OCI-LY1 (cell line): Measurements from ENCODE around the gene CCT4.

Experiments
- EZH2 ChIP-seq: fragments of 200-600 bp; sonication (generic), shearing (Covaris generic); IDR thresholded peaks from 2 replicates; pipeline ENCODE4 v1.8.0; 2017; ENCODE audit warnings: borderline replicate concordance, mixed run types, mild to moderate bottlenecking, antibody characterized with exemption, low read length, moderate library complexity, mixed read lengths
- TF ChIP-seq, protein P1 (sequence below): fragments of 200-600 bp; sonication (generic), shearing (Covaris generic); IDR thresholded peaks from 2 replicates; pipeline ENCODE4 v1.5.1; 2017; ENCODE audit warnings: mild to moderate bottlenecking, antibody characterized with exemption, low read length, moderate library complexity, mixed read lengths

DNA sequence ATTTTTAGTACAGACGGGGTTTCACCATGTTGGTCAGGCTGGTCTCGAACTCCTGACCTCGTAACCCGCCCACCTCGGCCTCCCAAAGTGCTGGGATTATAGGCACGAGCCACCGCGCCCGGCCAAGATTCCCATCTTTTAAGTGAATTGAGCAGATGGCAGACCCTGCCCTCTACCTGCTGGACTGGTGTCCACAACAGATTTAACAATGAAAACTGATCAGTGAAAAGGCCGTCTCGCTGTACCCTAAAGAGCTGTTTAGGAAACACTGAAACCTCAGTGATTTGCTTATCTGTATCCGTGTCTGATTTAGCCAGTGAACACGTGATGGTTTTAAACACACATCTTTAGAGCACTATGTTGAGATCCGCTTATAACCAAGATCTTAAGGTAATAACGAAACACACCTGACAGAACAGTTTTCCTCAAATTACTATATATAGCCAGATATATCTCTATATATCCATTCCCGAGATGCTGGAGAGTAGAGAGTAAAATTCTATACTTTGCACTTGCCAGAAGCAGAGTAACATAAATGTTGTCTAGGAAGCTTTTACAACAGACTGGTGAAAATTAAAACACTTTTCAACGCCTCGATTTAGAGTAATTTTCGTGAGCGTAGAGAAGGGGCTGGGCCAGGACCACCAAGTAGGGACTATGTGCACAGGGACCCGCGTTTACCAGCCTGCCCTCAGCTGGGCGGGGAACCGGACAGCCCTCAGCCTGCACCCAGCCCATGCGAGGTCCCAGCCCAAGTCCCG is 35.2 kb downstream of the CCT4 start:
- TF ChIP-seq, protein P1, sequence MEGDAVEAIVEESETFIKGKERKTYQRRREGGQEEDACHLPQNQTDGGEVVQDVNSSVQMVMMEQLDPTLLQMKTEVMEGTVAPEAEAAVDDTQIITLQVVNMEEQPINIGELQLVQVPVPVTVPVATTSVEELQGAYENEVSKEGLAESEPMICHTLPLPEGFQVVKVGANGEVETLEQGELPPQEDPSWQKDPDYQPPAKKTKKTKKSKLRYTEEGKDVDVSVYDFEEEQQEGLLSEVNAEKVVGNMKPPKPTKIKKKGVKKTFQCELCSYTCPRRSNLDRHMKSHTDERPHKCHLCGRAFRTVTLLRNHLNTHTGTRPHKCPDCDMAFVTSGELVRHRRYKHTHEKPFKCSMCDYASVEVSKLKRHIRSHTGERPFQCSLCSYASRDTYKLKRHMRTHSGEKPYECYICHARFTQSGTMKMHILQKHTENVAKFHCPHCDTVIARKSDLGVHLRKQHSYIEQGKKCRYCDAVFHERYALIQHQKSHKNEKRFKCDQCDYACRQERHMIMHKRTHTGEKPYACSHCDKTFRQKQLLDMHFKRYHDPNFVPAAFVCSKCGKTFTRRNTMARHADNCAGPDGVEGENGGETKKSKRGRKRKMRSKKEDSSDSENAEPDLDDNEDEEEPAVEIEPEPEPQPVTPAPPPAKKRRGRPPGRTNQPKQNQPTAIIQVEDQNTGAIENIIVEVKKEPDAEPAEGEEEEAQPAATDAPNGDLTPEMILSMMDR, result no peak
- no peak for TF ChIP-seq EZH2
